Keratinocyte (primary cell): ENCODE results near the gene UGT1A10.

Experiments
- CTCF ChIP-seq, 3 experiments: IDR thresholded peaks in 1 of 3; conservative IDR thresholded peaks in 1 of 3; optimal IDR thresholded peaks in 1 of 3; 2 replicates in 2 of 3; 3 replicates in 1 of 3; pipeline versions ENCODE3 to v1.5.1; 2011; ENCODE audit warnings: low read length in 3 of 3, mild to moderate bottlenecking in 3 of 3, moderate library complexity in 2 of 3, control low read depth in 1 of 3, inconsistent platforms in 1 of 3; ENCODE audit not compliant: insufficient read depth in 2 of 3; ENCODE audit errors: extremely low read depth in 1 of 3
- EZH2 ChIP-seq: IDR thresholded peaks from one replicate; pipeline ENCODE4 v1.6.1; 2012; ENCODE audit warnings: inconsistent platforms, mild to moderate bottlenecking, low read length, moderate library complexity

- no peak for TF ChIP-seq CTCF (optimal IDR thresholded peaks at IDR 0.05 in 1 of 3, IDR thresholded peaks at IDR 0.05 in 1 of 3, conservative IDR thresholded peaks at IDR 0.05 in 1 of 3; ENCODE audit: extremely low read depth in 1 of 3, insufficient read depth in 2 of 3, low read length in 3 of 3)
- no peak for TF ChIP-seq EZH2
Observed at GRCh38 chr2:233816771-233817170, 180.5 kb downstream of the UGT1A10 start.
